ENCODE measurements around the gene HAUS1. TPM values are rescaled to one million over a fixed set of nuclear protein-coding genes. Genes with fewer than 3 reads are reported as not detected.

HAUS1 gene
- total and polyA plus RNA-seq, 2 of the 8 experiments (the other 6 are each of a cell fraction or from before 2014, with no cell fraction given), result 104 TPM

DNA sequence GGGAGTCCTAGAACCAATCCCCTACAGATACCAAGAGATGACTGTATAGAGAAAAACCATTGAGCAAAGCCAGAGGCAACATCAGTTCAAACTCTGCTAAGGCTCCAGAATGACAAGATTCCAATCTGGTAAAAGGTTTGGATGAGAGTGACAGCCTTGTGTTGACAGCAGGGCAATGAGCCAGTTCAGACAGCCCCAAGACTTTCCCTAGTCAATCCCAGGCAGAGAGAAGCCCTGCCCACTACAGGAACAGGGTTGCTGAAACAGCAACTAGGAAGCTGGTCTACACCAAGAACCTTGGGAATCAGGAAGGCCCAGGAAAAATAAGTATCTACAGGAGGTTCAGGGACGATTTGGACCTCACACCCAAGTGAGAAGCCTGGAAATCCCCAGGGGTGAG, 35.4 kb upstream of the HAUS1 start (continued):
- TF ChIP-seq CHD1 (IDR thresholded peaks at IDR 0.05; ENCODE audit: low read depth, low read length) (no peak), CEBPB (IDR thresholded peaks at IDR 0.05; ENCODE audit: low read depth, low read length) (no peak)
